H1 (cell line): ENCODE measurements around the gene C5. TPM values are rescaled to one million over a fixed set of nuclear protein-coding genes. Genes with fewer than 3 reads are reported as not detected.

ENCODE experiments used
- CTCF ChIA-PET: fragments of 300-600 bp; sonication (Branson Sonifier 250); formaldehyde crosslinking; loops from one replicate; lab custom pipeline; 2021; ENCODE audit not compliant: partially characterized antibody; lab: Charles Lee
- POLR2A ChIA-PET: fragments of 300-600 bp; sonication (Branson Sonifier 250); formaldehyde crosslinking; loops from one replicate; lab custom pipeline; 2021; ENCODE audit warnings: inconsistent platforms; ENCODE audit not compliant: partially characterized antibody; lab: Charles Lee
- DNase-seq, 2 experiments: peaks; one replicate each; pipeline versions ENCODE4 v3.0.0 to v3.0.0-alpha.2; 2010 to 2022; ENCODE audit warnings: low spot score in 2 of 2, low read depth in 1 of 2, mixed read lengths in 1 of 2
- FAIRE-seq: peaks from 2 replicates; lab custom pipeline; 2011; peaks lifted over from hg19 to GRCh38; lab: Jason Lieb, UNC
- H2AFZ ChIP-seq: 2 replicates; pipeline ENCODE4 v1.8.1; 2012; ENCODE audit warnings: low read length, inconsistent platforms
- H2AK5ac ChIP-seq: 2 replicates; pipeline ENCODE4 v1.6.1; 2013; ENCODE audit warnings: low read depth, low read length
- H2BK120ac ChIP-seq: replicated peaks from 2 replicates; pipeline ENCODE3; 2013; ENCODE audit warnings: low read depth, low read length, inconsistent platforms
- H2BK12ac ChIP-seq: 2 replicates; pipeline ENCODE4 v1.6.1; 2013; ENCODE audit warnings: low read depth, low read length
- H2BK15ac ChIP-seq: 2 replicates; pipeline ENCODE4 v1.6.1; 2013; ENCODE audit warnings: low read length
- H2BK20ac ChIP-seq: 2 replicates; pipeline ENCODE4 v1.6.1; 2013; ENCODE audit warnings: low read length
- H2BK5ac ChIP-seq: 2 replicates; pipeline ENCODE4 v1.6.1; 2013; ENCODE audit warnings: low read depth, low read length
- H3K14ac ChIP-seq: 2 replicates; pipeline ENCODE4 v1.6.1; 2013; ENCODE audit warnings: inconsistent platforms; ENCODE audit not compliant: insufficient read length
- H3K18ac ChIP-seq: 2 replicates; pipeline ENCODE4 v1.6.1; 2013; ENCODE audit warnings: low read length; ENCODE audit errors: extremely low read depth
- H3K23ac ChIP-seq: 2 replicates; pipeline ENCODE4 v1.6.1; 2013; ENCODE audit warnings: inconsistent platforms; ENCODE audit not compliant: insufficient read length
- H3K23me2 ChIP-seq: 2 replicates; pipeline ENCODE4 v1.6.1; 2013; ENCODE audit warnings: low read depth, low read length
- H3K27ac ChIP-seq: 2 replicates; pipeline ENCODE4 v1.6.1; 2011; ENCODE audit warnings: low read depth, low read length, inconsistent platforms
- H3K27me3 ChIP-seq, 4 experiments: replicated peaks in 1 of 4; 1 replicate in 1 of 4; 2 replicates in 3 of 4; pipeline versions ENCODE4 v1.6.1 to v1.8.1; 2011 to 2013; ENCODE audit warnings: low read length in 3 of 4, mild to moderate bottlenecking in 3 of 4, inconsistent platforms in 2 of 4, mixed read lengths in 2 of 4, moderate library complexity in 1 of 4; ENCODE audit not compliant: control insufficient read depth in 3 of 4, insufficient read depth in 3 of 4; ENCODE audit errors: extremely low read depth in 1 of 4
- H3K36me3 ChIP-seq, 4 experiments: 2 replicates each; pipeline versions ENCODE4 v1.6.1 to v1.8.1; 2011 to 2013; ENCODE audit warnings: mild to moderate bottlenecking in 4 of 4, low read length in 3 of 4, moderate library complexity in 2 of 4, control low read depth in 1 of 4, inconsistent platforms in 1 of 4; ENCODE audit not compliant: insufficient read depth in 4 of 4, control insufficient read depth in 2 of 4
- H3K4ac ChIP-seq: replicated peaks from 2 replicates; pipeline ENCODE3; 2013; ENCODE audit warnings: low read length, low read depth, mixed read lengths, inconsistent platforms; ENCODE audit not compliant: insufficient read length
- H3K4me1 ChIP-seq, 4 experiments: replicated peaks in 1 of 4; 1 replicate in 1 of 4; 2 replicates in 3 of 4; pipeline versions ENCODE4 v1.6.1 to v1.8.1; 2011 to 2013; ENCODE audit warnings: low read length in 3 of 4, inconsistent platforms in 2 of 4, mixed read lengths in 1 of 4; ENCODE audit not compliant: insufficient read depth in 4 of 4, control insufficient read depth in 3 of 4
- H3K4me2 ChIP-seq, 2 experiments: 2 replicates each; pipeline versions ENCODE4 v1.6.1 to v1.8.1; 2011 to 2013; ENCODE audit warnings: low read depth in 2 of 2, low read length in 2 of 2, control low read depth in 1 of 2, inconsistent platforms in 1 of 2, mild to moderate bottlenecking in 1 of 2; ENCODE audit not compliant: insufficient read depth in 1 of 2
- H3K4me3 ChIP-seq, 4 experiments: fragments of 200-600, 300-600 bp in 1 of 4; sonication (generic), shearing (Covaris generic), sonication (Bioruptor Twin) in 1 of 4; 2 replicates each; pipeline versions ENCODE4 v1.5.1 to v1.8.1; 2011 to 2016; ENCODE audit warnings: low read length in 4 of 4, low read depth in 3 of 4, control low read depth in 2 of 4, inconsistent platforms in 2 of 4, mild to moderate bottlenecking in 2 of 4, mixed read lengths in 1 of 4, moderate library complexity in 1 of 4; ENCODE audit not compliant: insufficient read depth in 2 of 4; ENCODE audit errors: extremely low read depth in 1 of 4
- H3K56ac ChIP-seq: replicated peaks from 2 replicates; pipeline ENCODE3; 2013; ENCODE audit warnings: low read depth, mild to moderate bottlenecking, mixed read lengths, low read length, inconsistent platforms; ENCODE audit not compliant: insufficient read length
- H3K79me1 ChIP-seq: 2 replicates; pipeline ENCODE4 v1.6.1; 2013; ENCODE audit warnings: low read depth, low read length, control low read depth
- H3K79me2 ChIP-seq, 2 experiments: 2 replicates each; pipeline versions ENCODE4 v1.6.1 to v1.8.1; 2012 to 2013; ENCODE audit warnings: low read length in 2 of 2, mild to moderate bottlenecking in 2 of 2, inconsistent platforms in 1 of 2; ENCODE audit not compliant: insufficient read depth in 2 of 2, control insufficient read depth in 1 of 2
- H3K9ac ChIP-seq, 4 experiments: replicated peaks in 1 of 4; 1 replicate in 1 of 4; 2 replicates in 3 of 4; pipeline versions ENCODE4 v1.6.1 to v1.8.1; 2011 to 2013; ENCODE audit warnings: low read depth in 3 of 4, low read length in 3 of 4, control low read depth in 2 of 4, mild to moderate bottlenecking in 2 of 4, moderate library complexity in 2 of 4, inconsistent platforms in 1 of 4; ENCODE audit errors: extremely low read depth in 1 of 4
- H3K9me3 ChIP-seq, 2 experiments: 2 replicates each; pipeline versions ENCODE4 v1.6.1 to v1.8.1; 2012 to 2013; ENCODE audit warnings: mild to moderate bottlenecking in 2 of 2, moderate library complexity in 2 of 2, control low read depth in 1 of 2, inconsistent platforms in 1 of 2, low read depth in 1 of 2, low read length in 1 of 2, mixed read lengths in 1 of 2; ENCODE audit not compliant: insufficient read depth in 2 of 2
- H4K20me1 ChIP-seq, 2 experiments: replicated peaks in 1 of 2; 2 replicates each; pipeline versions ENCODE3 to v1.8.1; 2011 to 2013; ENCODE audit warnings: inconsistent platforms in 2 of 2, low read length in 2 of 2, mild to moderate bottlenecking in 1 of 2; ENCODE audit not compliant: insufficient read depth in 2 of 2, control insufficient read depth in 1 of 2
- H4K5ac ChIP-seq: 2 replicates; pipeline ENCODE4 v1.6.1; 2013; ENCODE audit warnings: low read length, low read depth, mixed read lengths, inconsistent platforms; ENCODE audit not compliant: insufficient read length
- H4K8ac ChIP-seq: 2 replicates; pipeline ENCODE4 v1.8.0; 2013; ENCODE audit warnings: mild to moderate bottlenecking, moderate library complexity, low read length, inconsistent platforms; ENCODE audit not compliant: insufficient read depth; ENCODE audit errors: extremely low read depth
- H4K91ac ChIP-seq: replicated peaks from 2 replicates; pipeline ENCODE3; 2013; ENCODE audit warnings: low read length, mixed read lengths, inconsistent platforms; ENCODE audit not compliant: insufficient read length
- CBX5 ChIP-seq: fragments of 300-800, 300-1000 bp; sonication (generic); IDR thresholded peaks from 2 replicates; pipeline ENCODE4 v1.7.1; 2016; ENCODE audit warnings: antibody characterized with exemption, low read length, low read depth
- FOSL1 ChIP-seq: IDR thresholded peaks from 2 replicates; pipeline ENCODE4 v1.6.1; 2011; ENCODE audit warnings: mild to moderate bottlenecking, low read depth, low read length, moderate library complexity; ENCODE audit not compliant: insufficient read depth
- GTF2F1 ChIP-seq: IDR thresholded peaks from 2 replicates; pipeline ENCODE4 v1.6.1; 2012; ENCODE audit warnings: low read depth, low read length, improper control_type of control experiment, borderline replicate concordance
- KDM4A ChIP-seq: IDR thresholded peaks from one replicate; pipeline ENCODE4 v1.7.1; 2012; ENCODE audit warnings: low read depth, mild to moderate bottlenecking, moderate library complexity, low read length, inconsistent platforms; ENCODE audit not compliant: severe bottlenecking
- RBBP5 ChIP-seq: IDR thresholded peaks from 2 replicates; pipeline ENCODE4 v1.7.1; 2012; ENCODE audit warnings: low read depth, mild to moderate bottlenecking, inconsistent platforms, low read length, moderate library complexity, borderline replicate concordance
- RXRA ChIP-seq: IDR thresholded peaks from 2 replicates; pipeline ENCODE4 v1.6.1; 2011; ENCODE audit warnings: low read depth, mild to moderate bottlenecking, low read length, moderate library complexity; ENCODE audit not compliant: insufficient read depth
- SRF ChIP-seq: IDR thresholded peaks from 2 replicates; pipeline ENCODE4 v1.6.1; 2011; ENCODE audit warnings: mild to moderate bottlenecking, low read depth, low read length, moderate library complexity
- WGBS, 2 experiments: shearing (Covaris generic) in 1 of 2; methylation state at CpG; one replicate each; pipeline versions ENCODE4 v1.1.6 to v1.1.7; 2013 to 2015; ENCODE audit warnings: low lambda C conversion rate in 2 of 2, mixed read lengths in 2 of 2, inconsistent platforms in 1 of 2, low coverage in 1 of 2, missing lambda C conversion rate in 1 of 2; ENCODE audit not compliant: insufficient replicate concordance in 2 of 2, insufficient coverage in 1 of 2, insufficient read length in 1 of 2; ENCODE audit errors: extremely low coverage in 1 of 2, missing lambda C conversion rate in 1 of 2; 5-methylcytosine and 5-hydroxymethylcytosine counted together
- polyA plus RNA-seq, 7 experiments: library from polyadenylated mRNA; depleted of rRNA in 3 of 7; stranded (reverse) in 5 of 7; unstranded in 2 of 7; fragments of >200 nt in 5 of 7; fragments of 200-250 nt in 2 of 7; gene quantifications; 1 replicate in 5 of 7; 2 replicates in 1 of 7; 4 replicates in 1 of 7; pipeline versions ENCODE4 v1.2.1 to v1.2.3, GENCODE V29; 2011 to 2013; ENCODE audit warnings: missing spikeins in 2 of 7, mixed read lengths in 2 of 7
- total RNA-seq: library from RNA; stranded (reverse); fragmentation: NEBNext Ultra II Directional; extraction: Animal tissue kit (Norgen Biotek cat#: 25700); gene quantifications from 2 replicates; pipeline ENCODE4 v1.2.1, GENCODE V29; 2021
- TF ChIP-seq, protein P1 (sequence below), 3 experiments: IDR thresholded peaks; 1 replicate in 2 of 3; 2 replicates in 1 of 3; pipeline versions ENCODE4 v1.5.1 to v1.6.1; 2011; ENCODE audit warnings: low read length in 3 of 3, mild to moderate bottlenecking in 3 of 3, inconsistent platforms in 2 of 3, low read depth in 1 of 3, moderate library complexity in 1 of 3; ENCODE audit not compliant: insufficient read depth in 1 of 3; ENCODE audit errors: control extremely low read depth in 1 of 3
- TF ChIP-seq, protein P2 (sequence below): IDR thresholded peaks from 2 replicates; pipeline ENCODE4 v1.6.1; 2012; ENCODE audit warnings: inconsistent platforms

Gene C5
- total and polyA plus RNA-seq, 2 of the 8 experiments (the other 6 are each of a cell fraction or from before 2014, with no cell fraction given), result 0.24 to 0.35 TPM

DNA sequence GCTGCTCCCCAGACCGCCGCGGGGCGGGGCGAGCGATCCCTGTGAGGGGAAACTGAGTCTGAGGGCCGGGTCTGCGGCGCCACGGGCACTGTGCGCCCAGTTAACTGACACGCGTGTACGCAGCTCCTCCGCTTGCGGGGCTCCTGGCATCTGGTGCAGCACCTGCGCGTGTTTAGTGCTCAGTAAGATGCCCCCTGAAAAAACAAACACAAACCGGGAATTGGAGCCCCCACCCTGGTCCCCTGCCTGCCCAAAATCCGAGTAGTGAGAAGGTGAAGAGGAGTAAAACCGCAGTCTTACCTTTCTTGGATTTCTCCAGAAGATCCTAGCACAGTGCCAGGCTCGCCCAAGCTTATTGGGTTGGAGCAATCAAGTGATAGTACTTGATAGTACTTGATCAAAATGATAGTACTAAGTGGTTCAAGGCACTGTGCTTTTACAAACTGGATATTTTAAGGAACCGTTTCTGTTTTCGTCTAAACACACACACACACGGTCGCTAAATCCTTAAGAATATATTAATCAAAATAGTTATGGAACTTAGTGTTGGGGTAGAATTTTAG, 120.8 kb downstream of the C5 start:
- Histone ChIP-seq H3K27ac (no peak overlapping the region), H2AK5ac (no peak overlapping the region), H3K4ac (no peak overlapping the region), H3K4me3 (peak overlapping the region; percentile 51 to 81 (median 64)), H3K27me3 (peaks cover 0 to 6% (median 2%) of the 10 kb centered on the region in 4 experiments; a peak in 1 of 7 replicates), H4K20me1 (no peaks in the 10 kb centered on the region), H4K91ac (peak overlapping the region; percentile 73), H2BK5ac (no peak overlapping the region), H3K4me2 (peak overlapping the region; percentile 77 to 91), H2BK20ac (no peak overlapping the region), H3K79me1 (no peaks in the 10 kb centered on the region), H3K9me3 (no peaks in the 10 kb centered on the region), H4K5ac (no peak overlapping the region), H3K56ac (no peak overlapping the region), H3K14ac (no peak overlapping the region), H2BK120ac (no peak overlapping the region), H2BK15ac (peak overlapping the region; percentile 82; the same call in 1 of the 2 replicates), H4K8ac (peak overlapping the region; percentile 76; the same call in 1 of the 2 replicates), H2BK12ac (no peak overlapping the region), H3K23ac (no peak overlapping the region), H3K9ac (peak overlapping the region in 2 of 4 experiments; percentile 24 to 37; a peak in 3 of 7 replicates), H3K36me3 (no peaks in the 10 kb centered on the region), H2AFZ (peak overlapping the region; percentile 83), H3K4me1 (peaks cover 0 to 23% (median 13%) of the 10 kb centered on the region in 4 experiments; a peak in 6 of 7 replicates), H3K79me2 (no peaks in the 10 kb centered on the region), H3K23me2 (peaks cover 3% of the 10 kb centered on the region; the same call in 1 of the 2 replicates), H3K18ac (no peak overlapping the region)
- FAIRE-seq (no peak), DNase-seq (no peak)
- ChIA-PET CTCF (interaction anchor here (0.8 to 2.2 kb wide), 12 partner anchors 10 to 131 kb away, joined by 3 to 8 read pairs (median 4); partner anchors contain the start of gene PHF19), POLR2A (interaction anchor here (0.6 to 2.2 kb wide), 6 partner anchors 10 to 87 kb away, joined by 3 to 14 read pairs (median 3); partner anchors contain the start of gene PSMD5)
- WGBS, 2 experiments, result 42% methylated on average over 19 of the region's 26 CpGs; no CpG with 5 or more reads in 1 of the 2 experiments
- TF ChIP-seq RBBP5, result no peak
- no peak for TF ChIP-seq KDM4A
- TF ChIP-seq, protein P1, sequence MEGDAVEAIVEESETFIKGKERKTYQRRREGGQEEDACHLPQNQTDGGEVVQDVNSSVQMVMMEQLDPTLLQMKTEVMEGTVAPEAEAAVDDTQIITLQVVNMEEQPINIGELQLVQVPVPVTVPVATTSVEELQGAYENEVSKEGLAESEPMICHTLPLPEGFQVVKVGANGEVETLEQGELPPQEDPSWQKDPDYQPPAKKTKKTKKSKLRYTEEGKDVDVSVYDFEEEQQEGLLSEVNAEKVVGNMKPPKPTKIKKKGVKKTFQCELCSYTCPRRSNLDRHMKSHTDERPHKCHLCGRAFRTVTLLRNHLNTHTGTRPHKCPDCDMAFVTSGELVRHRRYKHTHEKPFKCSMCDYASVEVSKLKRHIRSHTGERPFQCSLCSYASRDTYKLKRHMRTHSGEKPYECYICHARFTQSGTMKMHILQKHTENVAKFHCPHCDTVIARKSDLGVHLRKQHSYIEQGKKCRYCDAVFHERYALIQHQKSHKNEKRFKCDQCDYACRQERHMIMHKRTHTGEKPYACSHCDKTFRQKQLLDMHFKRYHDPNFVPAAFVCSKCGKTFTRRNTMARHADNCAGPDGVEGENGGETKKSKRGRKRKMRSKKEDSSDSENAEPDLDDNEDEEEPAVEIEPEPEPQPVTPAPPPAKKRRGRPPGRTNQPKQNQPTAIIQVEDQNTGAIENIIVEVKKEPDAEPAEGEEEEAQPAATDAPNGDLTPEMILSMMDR (IDR thresholded peaks at IDR 0.05; ENCODE audit: control extremely low read depth in 1 of 3, insufficient read depth in 1 of 3, low read depth in 1 of 3, low read length in 3 of 3), result 0 out of 4 replicates have a peak, but pooled peaks of 1 of the 3 experiments have one; percentile 13
- TF ChIP-seq CBX5, result no peak
- TF ChIP-seq FOSL1, result no peak
- no peak for TF ChIP-seq GTF2F1
- TF ChIP-seq SRF, result no peak
- no peak for TF ChIP-seq RXRA
- TF ChIP-seq, protein P2, sequence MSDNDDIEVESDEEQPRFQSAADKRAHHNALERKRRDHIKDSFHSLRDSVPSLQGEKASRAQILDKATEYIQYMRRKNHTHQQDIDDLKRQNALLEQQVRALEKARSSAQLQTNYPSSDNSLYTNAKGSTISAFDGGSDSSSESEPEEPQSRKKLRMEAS, result 0 out of 2 replicates have a peak, but pooled peaks have one; percentile 29
